ENCODE measurements around the gene FAM78A. TPM values are rescaled to one million over a fixed set of nuclear protein-coding genes. Genes with fewer than 3 reads are reported as not detected.
A peak's percentile ranks its signal among the peaks of the same experiment; 100 is the strongest.

The FAM78A gene
- total RNA-seq, 1 experiment from 2014 or later: 3.0 TPM

- TF ChIP-seq ZNF512 (CRISPR knock-in tag; IDR thresholded peaks at IDR 0.05; ENCODE audit: borderline replicate concordance) (no peak), USF1 (CRISPR knock-in tag; IDR thresholded peaks at IDR 0.05) (no peak), PRDM15 (CRISPR knock-in tag; IDR thresholded peaks at IDR 0.05) (no peak), ZBTB21 (CRISPR knock-in tag; IDR thresholded peaks at IDR 0.05; ENCODE audit: borderline replicate concordance) (no peak), OVOL2 (CRISPR knock-in tag; IDR thresholded peaks at IDR 0.05; ENCODE audit: borderline replicate concordance) (no peak), E2F4 (CRISPR knock-in tag; IDR thresholded peaks at IDR 0.05; ENCODE audit: borderline replicate concordance, low read depth) (no peak), ZSCAN18 (CRISPR knock-in tag; IDR thresholded peaks at IDR 0.05) (no peak), NR2C2 (CRISPR knock-in tag; IDR thresholded peaks at IDR 0.05) (no peak), TEAD4 (CRISPR knock-in tag; IDR thresholded peaks at IDR 0.05) (no peak), RELA (CRISPR knock-in tag; IDR thresholded peaks at IDR 0.05; ENCODE audit: borderline replicate concordance) (no peak)
Measured at GRCh38 chr9:131300444-131300843, 24.1 kb upstream of the FAM78A start (continued).

- TF ChIP-seq ZNF423 (CRISPR knock-in tag; IDR thresholded peaks at IDR 0.05): no peak
- no peak for TF ChIP-seq CBFB (CRISPR knock-in tag; IDR thresholded peaks at IDR 0.05; ENCODE audit: low read depth)
- no peaks in the 10 kb centered on the region for H3K9me3 Mint-ChIP-seq
- no peaks in the 10 kb centered on the region for H3K36me3 Mint-ChIP-seq
- ChIA-PET POLR2A (no interaction called here), CTCF (interaction anchor here (0.6 to 5.2 kb wide), 2 partner anchors 11 to 36 kb away, joined by 4 to 49 read pairs; no protein-coding TSS in a partner anchor)
- no peaks in the 10 kb centered on the region for H3K27me3 Mint-ChIP-seq (ENCODE audit: low read depth)
- no peak overlapping the region for H3K27ac Mint-ChIP-seq
- 0 out of 2 replicates have a peak, but pooled peaks cover 3% of the 10 kb centered on the region for H3K4me1 Mint-ChIP-seq
- DNase-seq (ENCODE audit: low spot score) (no peak), ATAC-seq (no peak)
- no peak overlapping the region for H3K4me3 Mint-ChIP-seq
Measured at GRCh38 chr9:131299961-131300347, 23.6 kb upstream of the FAM78A start.

GRCh38 chr9:131299346-131299960, 23.1 kb upstream of the FAM78A start:
- H3K9me3 Mint-ChIP-seq: no peaks in the 10 kb centered on the region
- ATAC-seq (no peak), DNase-seq (ENCODE audit: low spot score) (no peak)
- no peaks in the 10 kb centered on the region for H3K36me3 Mint-ChIP-seq
- no peaks in the 10 kb centered on the region for H3K27me3 Mint-ChIP-seq (ENCODE audit: low read depth)
- POLR2A ChIA-PET: no interaction called here
- 0 out of 2 replicates have a peak, but pooled peaks cover 3% of the 10 kb centered on the region for H3K4me1 Mint-ChIP-seq
- no peak overlapping the region for H3K4me3 Mint-ChIP-seq
- CTCF ChIA-PET: no interaction called here
- peak overlapping the region; percentile 72; the same call in 1 of the 2 replicates for H3K27ac Mint-ChIP-seq
- TF ChIP-seq GTF2I (CRISPR knock-in tag; conservative IDR thresholded peaks at IDR 0.05): no peak
- no peak for TF ChIP-seq ELF4 (CRISPR knock-in tag; IDR thresholded peaks at IDR 0.05; ENCODE audit: low read depth)
- TF ChIP-seq ZNF425 (CRISPR knock-in tag; conservative IDR thresholded peaks at IDR 0.05): no peak
- no peak for TF ChIP-seq ZNF232 (CRISPR knock-in tag; IDR thresholded peaks at IDR 0.05)
- TF ChIP-seq CBFB (CRISPR knock-in tag; IDR thresholded peaks at IDR 0.05; ENCODE audit: low read depth): no peak
- no peak for TF ChIP-seq USF2 (CRISPR knock-in tag; IDR thresholded peaks at IDR 0.05)
- TF ChIP-seq ATF3 (CRISPR knock-in tag; conservative IDR thresholded peaks at IDR 0.05): no peak
- TF ChIP-seq ATF1 (CRISPR knock-in tag; IDR thresholded peaks at IDR 0.05): no peak
- TF ChIP-seq MLX (CRISPR knock-in tag; IDR thresholded peaks at IDR 0.05): no peak
